Measurements from ENCODE around the gene SUGP1. TPM values are rescaled to one million over a fixed set of nuclear protein-coding genes. Genes with fewer than 3 reads are reported as not detected.

SUGP1 gene
- total and polyA plus RNA-seq, 4 donors = 11.2 to 18.9 (median 14.8) TPM

DNA sequence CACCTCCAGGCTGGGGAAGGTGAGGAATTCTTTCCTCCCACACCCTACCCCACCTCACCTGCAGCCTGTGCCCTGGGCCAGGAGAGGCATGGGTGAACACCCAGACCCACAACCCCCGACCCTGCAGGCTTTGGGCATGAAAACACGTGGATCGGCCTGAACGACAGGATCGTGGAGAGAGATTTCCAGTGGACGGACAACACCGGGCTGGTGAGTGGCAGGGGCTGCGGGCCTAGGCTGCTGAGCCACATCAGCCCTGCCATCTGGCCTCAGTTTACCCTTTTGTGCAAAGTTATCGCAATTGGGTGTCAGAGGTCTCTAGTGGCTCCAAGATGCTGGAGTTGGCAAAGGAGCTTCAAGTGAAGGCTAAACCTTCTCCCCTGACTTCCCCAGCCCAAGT lies 79.8 kb downstream of the SUGP1 start (continued):
- TF ChIP-seq SP1 (IDR thresholded peaks at IDR 0.05) (no peak), HNF4G (IDR thresholded peaks at IDR 0.05) (no peak)
- TF ChIP-seq, protein P1, sequence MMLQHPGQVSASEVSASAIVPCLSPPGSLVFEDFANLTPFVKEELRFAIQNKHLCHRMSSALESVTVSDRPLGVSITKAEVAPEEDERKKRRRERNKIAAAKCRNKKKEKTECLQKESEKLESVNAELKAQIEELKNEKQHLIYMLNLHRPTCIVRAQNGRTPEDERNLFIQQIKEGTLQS (IDR thresholded peaks at IDR 0.05) = no peak
- TF ChIP-seq, protein P2, sequence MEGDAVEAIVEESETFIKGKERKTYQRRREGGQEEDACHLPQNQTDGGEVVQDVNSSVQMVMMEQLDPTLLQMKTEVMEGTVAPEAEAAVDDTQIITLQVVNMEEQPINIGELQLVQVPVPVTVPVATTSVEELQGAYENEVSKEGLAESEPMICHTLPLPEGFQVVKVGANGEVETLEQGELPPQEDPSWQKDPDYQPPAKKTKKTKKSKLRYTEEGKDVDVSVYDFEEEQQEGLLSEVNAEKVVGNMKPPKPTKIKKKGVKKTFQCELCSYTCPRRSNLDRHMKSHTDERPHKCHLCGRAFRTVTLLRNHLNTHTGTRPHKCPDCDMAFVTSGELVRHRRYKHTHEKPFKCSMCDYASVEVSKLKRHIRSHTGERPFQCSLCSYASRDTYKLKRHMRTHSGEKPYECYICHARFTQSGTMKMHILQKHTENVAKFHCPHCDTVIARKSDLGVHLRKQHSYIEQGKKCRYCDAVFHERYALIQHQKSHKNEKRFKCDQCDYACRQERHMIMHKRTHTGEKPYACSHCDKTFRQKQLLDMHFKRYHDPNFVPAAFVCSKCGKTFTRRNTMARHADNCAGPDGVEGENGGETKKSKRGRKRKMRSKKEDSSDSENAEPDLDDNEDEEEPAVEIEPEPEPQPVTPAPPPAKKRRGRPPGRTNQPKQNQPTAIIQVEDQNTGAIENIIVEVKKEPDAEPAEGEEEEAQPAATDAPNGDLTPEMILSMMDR (IDR thresholded peaks at IDR 0.05; ENCODE audit: low read depth, low read length, missing input control) = no peak

DNA sequence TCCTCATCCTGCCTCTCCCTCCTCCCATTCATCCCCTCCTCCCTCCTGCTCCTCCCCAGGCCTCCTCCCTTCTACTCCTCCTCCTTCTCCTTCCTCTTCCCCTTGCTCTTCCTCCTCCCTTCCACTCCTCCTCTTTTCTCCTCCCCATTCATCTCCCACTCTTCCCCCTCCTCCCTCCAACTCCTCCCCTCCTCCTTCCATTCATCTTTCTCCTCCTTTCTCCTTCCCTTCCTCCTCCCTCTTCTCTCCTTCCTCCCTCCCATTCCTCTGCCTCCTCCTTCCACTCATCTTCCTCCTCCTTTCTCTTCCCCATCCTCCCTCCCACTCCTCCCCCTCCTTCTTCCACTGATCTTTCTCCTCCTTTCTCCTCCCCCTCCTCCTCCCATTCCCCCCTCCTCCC lies 80.6 kb downstream of the SUGP1 start:
- TF ChIP-seq HNF4G (IDR thresholded peaks at IDR 0.05) = no peak
- DNase-seq (ENCODE audit: low spot score) = no peak

DNA sequence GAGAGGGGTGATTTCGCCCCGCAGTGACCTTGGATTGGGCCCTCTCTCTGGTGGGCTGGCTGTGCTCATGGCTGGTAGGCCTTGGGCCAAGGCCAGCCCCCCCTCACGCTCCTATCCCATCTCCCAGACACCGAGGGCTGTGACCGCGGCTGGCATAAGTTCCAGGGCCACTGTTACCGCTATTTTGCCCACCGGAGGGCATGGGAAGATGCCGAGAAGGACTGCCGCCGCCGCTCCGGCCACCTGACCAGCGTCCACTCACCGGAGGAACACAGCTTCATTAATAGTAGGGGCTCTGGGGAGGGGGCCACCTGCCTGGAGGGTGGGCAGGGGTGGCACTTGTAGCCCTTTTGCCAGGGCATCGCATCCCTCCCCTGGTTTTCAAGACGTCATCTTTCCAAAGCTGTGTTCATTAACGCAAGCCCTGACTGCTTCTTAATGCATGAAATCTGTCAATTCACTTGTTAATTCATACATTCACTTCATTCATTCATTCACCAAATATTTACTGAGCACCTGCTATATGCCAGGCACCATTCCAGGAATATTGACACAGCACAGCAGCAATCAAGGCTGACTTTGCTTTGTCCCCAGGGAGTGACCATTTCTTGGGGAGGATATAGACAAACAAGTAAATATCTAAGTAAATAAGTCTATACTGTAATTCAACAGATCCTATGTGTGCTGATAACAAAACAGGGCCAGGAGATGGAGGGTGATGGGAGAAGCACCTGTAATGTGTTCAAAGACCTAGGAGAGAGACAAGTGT lies 82.0 kb downstream of the SUGP1 start:
- peaks cover 3 to 15% (median 5%) of the 10 kb centered on the region in 4 donors for H3K9me3 ChIP-seq (ENCODE audit: control insufficient read depth in 4 of 4, low read length in 3 of 4)
- 85% methylated on average over 18 of the region's 18 CpGs for WGBS
- DNase-seq (ENCODE audit: low spot score) = no peak

More for the DNA sequence above, 80.6 kb downstream of the SUGP1 start:
- Histone ChIP-seq H3K9me3 (ENCODE audit: control insufficient read depth in 4 of 4, low read length in 3 of 4) (peaks cover 0 to 3% (median 2%) of the 10 kb centered on the region in 4 donors), H3K9ac (ENCODE audit: low read depth in 1 of 2, low read length in 2 of 2) (no peak overlapping the region), H3K4me1 (ENCODE audit: control insufficient read depth in 4 of 4, insufficient read depth in 4 of 4, low read length in 3 of 4) (no peaks in the 10 kb centered on the region), H3K4me3 (ENCODE audit: low read depth in 1 of 3, low read length in 3 of 3) (no peak overlapping the region), H3K27ac (ENCODE audit: low read depth in 1 of 2, low read length in 2 of 2) (no peak overlapping the region), H3K36me3 (ENCODE audit: control insufficient read depth in 4 of 4, insufficient read depth in 3 of 4, low read depth in 1 of 4, low read length in 3 of 4) (no peaks in the 10 kb centered on the region), H3K27me3 (ENCODE audit: control insufficient read depth in 4 of 4, insufficient read depth in 4 of 4, low read length in 3 of 4) (no peaks in the 10 kb centered on the region)

More for the DNA sequence above, 82.0 kb downstream of the SUGP1 start:
- Histone ChIP-seq H3K9ac (ENCODE audit: low read depth in 1 of 2, low read length in 2 of 2) (no peak overlapping the region), H3K27ac (ENCODE audit: low read depth in 1 of 2, low read length in 2 of 2) (no peak overlapping the region), H3K4me1 (ENCODE audit: control insufficient read depth in 4 of 4, insufficient read depth in 4 of 4, low read length in 3 of 4) (no peaks in the 10 kb centered on the region), H3K36me3 (ENCODE audit: control insufficient read depth in 4 of 4, insufficient read depth in 3 of 4, low read depth in 1 of 4, low read length in 3 of 4) (no peaks in the 10 kb centered on the region), H3K27me3 (ENCODE audit: control insufficient read depth in 4 of 4, insufficient read depth in 4 of 4, low read length in 3 of 4) (no peaks in the 10 kb centered on the region), H3K4me3 (ENCODE audit: low read depth in 1 of 3, low read length in 3 of 3) (no peak overlapping the region)
- no peak for TF ChIP-seq SP1 (IDR thresholded peaks at IDR 0.05)
- TF ChIP-seq, protein P3, sequence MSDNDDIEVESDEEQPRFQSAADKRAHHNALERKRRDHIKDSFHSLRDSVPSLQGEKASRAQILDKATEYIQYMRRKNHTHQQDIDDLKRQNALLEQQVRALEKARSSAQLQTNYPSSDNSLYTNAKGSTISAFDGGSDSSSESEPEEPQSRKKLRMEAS (IDR thresholded peaks at IDR 0.05) = no peak
- no peak for TF ChIP-seq RXRA (IDR thresholded peaks at IDR 0.05)
- TF ChIP-seq, protein P4, sequence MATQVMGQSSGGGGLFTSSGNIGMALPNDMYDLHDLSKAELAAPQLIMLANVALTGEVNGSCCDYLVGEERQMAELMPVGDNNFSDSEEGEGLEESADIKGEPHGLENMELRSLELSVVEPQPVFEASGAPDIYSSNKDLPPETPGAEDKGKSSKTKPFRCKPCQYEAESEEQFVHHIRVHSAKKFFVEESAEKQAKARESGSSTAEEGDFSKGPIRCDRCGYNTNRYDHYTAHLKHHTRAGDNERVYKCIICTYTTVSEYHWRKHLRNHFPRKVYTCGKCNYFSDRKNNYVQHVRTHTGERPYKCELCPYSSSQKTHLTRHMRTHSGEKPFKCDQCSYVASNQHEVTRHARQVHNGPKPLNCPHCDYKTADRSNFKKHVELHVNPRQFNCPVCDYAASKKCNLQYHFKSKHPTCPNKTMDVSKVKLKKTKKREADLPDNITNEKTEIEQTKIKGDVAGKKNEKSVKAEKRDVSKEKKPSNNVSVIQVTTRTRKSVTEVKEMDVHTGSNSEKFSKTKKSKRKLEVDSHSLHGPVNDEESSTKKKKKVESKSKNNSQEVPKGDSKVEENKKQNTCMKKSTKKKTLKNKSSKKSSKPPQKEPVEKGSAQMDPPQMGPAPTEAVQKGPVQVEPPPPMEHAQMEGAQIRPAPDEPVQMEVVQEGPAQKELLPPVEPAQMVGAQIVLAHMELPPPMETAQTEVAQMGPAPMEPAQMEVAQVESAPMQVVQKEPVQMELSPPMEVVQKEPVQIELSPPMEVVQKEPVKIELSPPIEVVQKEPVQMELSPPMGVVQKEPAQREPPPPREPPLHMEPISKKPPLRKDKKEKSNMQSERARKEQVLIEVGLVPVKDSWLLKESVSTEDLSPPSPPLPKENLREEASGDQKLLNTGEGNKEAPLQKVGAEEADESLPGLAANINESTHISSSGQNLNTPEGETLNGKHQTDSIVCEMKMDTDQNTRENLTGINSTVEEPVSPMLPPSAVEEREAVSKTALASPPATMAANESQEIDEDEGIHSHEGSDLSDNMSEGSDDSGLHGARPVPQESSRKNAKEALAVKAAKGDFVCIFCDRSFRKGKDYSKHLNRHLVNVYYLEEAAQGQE (IDR thresholded peaks at IDR 0.05) = no peak
- TF ChIP-seq GABPA (IDR thresholded peaks at IDR 0.05 in 1 of 2, conservative IDR thresholded peaks at IDR 0.05 in 1 of 2) = no peak
